ENCODE data around the gene DICER1. TPM values are rescaled to one million over a fixed set of nuclear protein-coding genes. Genes with fewer than 3 reads are reported as not detected.

The DICER1 gene
- total and polyA plus RNA-seq, 2 experiments from 2014 or later = 21.4 to 59.2 TPM

- TF ChIP-seq REST (IDR thresholded peaks at IDR 0.05; ENCODE audit: unreplicated experiment) (no peak), POLR2AphosphoS5 (IDR thresholded peaks at IDR 0.05; ENCODE audit: low read depth) (no peak), ETS1 (IDR thresholded peaks at IDR 0.05) (no peak), STAT1 (IDR thresholded peaks at IDR 0.05; ENCODE audit: unreplicated experiment) (no peak), CTCF (conservative IDR thresholded peaks at IDR 0.05; ENCODE audit: low read depth in 2 of 2) (no peak)
These were observed 3.5 kb downstream of the DICER1 start (continued) for GRCh38 chr14:95153866-95154265.

- H3K27ac ChIP-seq (ENCODE audit: low read depth) = no peak overlapping the region
- no peaks in the 10 kb centered on the region for H3K9me2 ChIP-seq (ENCODE audit: insufficient read depth)
- peaks cover 68% of the 10 kb centered on the region for H3K4me1 Mint-ChIP-seq
- H3K4me3 ChIP-seq = no peak overlapping the region
- ATAC-seq (no peak), DNase-seq (ENCODE audit: low spot score) (no peak)
- H3K9me3 Mint-ChIP-seq = 0 out of 3 replicates have a peak, but pooled peaks cover under 1% of the 10 kb centered on the region
- H3K27ac Mint-ChIP-seq = peak overlapping the region; percentile 64; the same call in 1 of the 2 replicates
- peaks cover 100% of the 10 kb centered on the region for H3K79me2 ChIP-seq (replicated peaks; ENCODE audit: insufficient read depth)
- no peak overlapping the region; the same call in 2 of the 3 replicates for H3K4me3 Mint-ChIP-seq
- peaks cover 5% of the 10 kb centered on the region; the same call in 2 of the 3 replicates for H3K36me3 Mint-ChIP-seq (ENCODE audit: low read depth)
- H3K27me3 ChIP-seq (ENCODE audit: insufficient read depth) = no peaks in the 10 kb centered on the region
- no peak overlapping the region for H2AFZ ChIP-seq
- no peaks in the 10 kb centered on the region for H3K27me3 Mint-ChIP-seq (ENCODE audit: insufficient read depth, low read depth, poor library complexity)
- H3K36me3 ChIP-seq (ENCODE audit: insufficient read depth) = no peaks in the 10 kb centered on the region
- H3K4me1 ChIP-seq (ENCODE audit: insufficient read depth) = peaks cover 47% of the 10 kb centered on the region
- no peaks in the 10 kb centered on the region for H3F3A ChIP-seq (replicated peaks; ENCODE audit: low read depth)
- no peak overlapping the region for H3K4me2 ChIP-seq
- no peaks in the 10 kb centered on the region; the same call in 1 of the 2 replicates for H4K20me1 ChIP-seq (replicated peaks; ENCODE audit: insufficient read depth)
- TF ChIP-seq ETS1 (IDR thresholded peaks at IDR 0.05) (no peak), ZNF462 (CRISPR knock-in tag; IDR thresholded peaks at IDR 0.05) (no peak), ZNF114 (CRISPR knock-in tag; IDR thresholded peaks at IDR 0.05) (no peak), EZH2phosphoT487 (IDR thresholded peaks at IDR 0.05; ENCODE audit: unreplicated experiment) (no peak), POLR2AphosphoS5 (IDR thresholded peaks at IDR 0.05; ENCODE audit: low read depth) (no peak)
These were observed 5.8 kb downstream of the DICER1 start for GRCh38 chr14:95151561-95151960.
